Caco-2 (cell line): ENCODE data around the gene DLL1. TPM values are rescaled to one million over a fixed set of nuclear protein-coding genes. Genes with fewer than 3 reads are reported as not detected.

Experiments used
- BruUV-seq: library from RNA; stranded (reverse); fragments of 400-500 nt; replicated peaks from 2 replicates; lab custom pipeline; 2021; lab: Mats Ljungman, UMichigan
- CTCF ChIA-PET: fragments of 300-600 bp; sonication (Branson Sonifier 250); formaldehyde crosslinking; loops from one replicate; lab custom pipeline; 2022; ENCODE audit warnings: antibody characterized with exemption; lab: Charles Lee
- POLR2A ChIA-PET: fragments of 300-600 bp; sonication (Branson Sonifier 250); formaldehyde crosslinking; loops from one replicate; lab custom pipeline; 2022; ENCODE audit warnings: antibody characterized with exemption; lab: Charles Lee
- DNase-seq, 2 experiments: peaks; one replicate each; pipeline versions ENCODE4 v3.0.0 to v3.0.0-alpha.2; 2020 to 2022
- H3K27me3 ChIP-seq: replicated peaks from 2 replicates; pipeline ENCODE4 v1.6.0; 2011; ENCODE audit warnings: low read length; ENCODE audit not compliant: control insufficient read depth, insufficient read depth
- H3K36me3 ChIP-seq: 2 replicates; pipeline ENCODE4 v1.5.1; 2011; ENCODE audit warnings: low read length; ENCODE audit not compliant: control insufficient read depth, insufficient read depth
- H3K4me1 ChIP-seq: fragments of 250-450 bp; sonication (Bioruptor Pico); 2 replicates; pipeline ENCODE4 v1.5.1; 2020; ENCODE audit warnings: mild to moderate bottlenecking
- H3K4me3 ChIP-seq: 2 replicates; pipeline ENCODE4 v1.5.1; 2011; ENCODE audit warnings: low read depth, mild to moderate bottlenecking, control low read depth, low read length
- H3K9me3 ChIP-seq: fragments of 250-450 bp; sonication (Bioruptor Pico); 2 replicates; pipeline ENCODE4 v1.5.1; 2020; ENCODE audit warnings: mild to moderate bottlenecking, moderate library complexity
- H3K27ac Mint-ChIP-seq: one replicate; pipeline ENCODE4 v1.8.0; 2022; ENCODE audit warnings: mixed read lengths; ENCODE audit not compliant: unreplicated experiment
- H3K27me3 Mint-ChIP-seq: one replicate; pipeline ENCODE4 v1.8.0; 2022; ENCODE audit warnings: mixed read lengths; ENCODE audit not compliant: insufficient read depth, unreplicated experiment
- H3K36me3 Mint-ChIP-seq: one replicate; pipeline ENCODE4 v1.8.0; 2022; ENCODE audit warnings: mild to moderate bottlenecking, mixed read lengths; ENCODE audit not compliant: insufficient read depth, unreplicated experiment
- H3K4me1 Mint-ChIP-seq: one replicate; pipeline ENCODE4 v1.8.0; 2022; ENCODE audit warnings: low read depth, mixed read lengths; ENCODE audit not compliant: unreplicated experiment
- H3K4me3 Mint-ChIP-seq: one replicate; pipeline ENCODE4 v1.8.0; 2022; ENCODE audit warnings: mild to moderate bottlenecking, moderate library complexity, mixed read lengths; ENCODE audit not compliant: unreplicated experiment
- H3K9me3 Mint-ChIP-seq: one replicate; pipeline ENCODE4 v1.8.0; 2022; ENCODE audit warnings: mixed read lengths; ENCODE audit not compliant: unreplicated experiment
- intact Hi-C: fragments of 100-400 bp; cut with micrococcal nuclease; formaldehyde crosslinking; loops from one replicate; pipeline ENCODE4 v1.10.0; 2022; ENCODE audit not compliant: unreplicated experiment
- total RNA-seq: library from RNA; stranded (reverse); gene quantifications from 2 replicates; pipeline ENCODE4 v1.2.3, GENCODE V29; 2022
- TF ChIP-seq, protein P1 (sequence below), 2 experiments: fragments of 200-600 bp in 1 of 2; IDR thresholded peaks; 1 replicate in 1 of 2; 2 replicates in 1 of 2; pipeline versions ENCODE4 v1.5.1 to v1.8.0; 2011 to 2022; ENCODE audit warnings: antibody characterized with exemption in 1 of 2, control low read depth in 1 of 2, inconsistent platforms in 1 of 2, low read depth in 1 of 2, low read length in 1 of 2, mild to moderate bottlenecking in 1 of 2, moderate library complexity in 1 of 2; ENCODE audit not compliant: insufficient read depth in 1 of 2, severe bottlenecking in 1 of 2, unreplicated experiment in 1 of 2

The DLL1 gene
- total RNA-seq, 1 experiment from 2014 or later = 6.6 TPM

DNA sequence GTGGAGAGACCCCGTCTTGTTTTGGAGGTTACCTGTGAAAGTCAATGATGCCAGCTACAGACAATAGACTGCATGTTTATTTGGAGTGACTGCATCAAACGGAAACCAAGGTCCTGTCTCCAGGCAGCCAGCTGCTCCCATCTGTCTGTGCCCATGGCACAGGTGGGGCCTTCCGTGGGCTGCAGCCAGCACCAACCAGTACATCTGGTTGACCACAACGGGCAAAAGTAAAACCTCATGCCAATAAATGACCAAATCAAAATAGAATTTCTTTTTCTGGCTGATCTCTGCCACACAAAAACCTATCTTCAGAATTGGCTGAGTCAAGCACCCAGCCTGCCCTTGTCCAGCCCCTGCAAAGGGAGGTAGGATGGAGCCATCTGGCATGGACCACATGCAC, 33.5 kb downstream of the DLL1 start:
- Histone ChIP-seq H3K27me3 (no peaks in the 10 kb centered on the region), H3K4me3 (no peak overlapping the region), H3K4me1 (no peaks in the 10 kb centered on the region), H3K9me3 (no peaks in the 10 kb centered on the region), H3K36me3 (no peaks in the 10 kb centered on the region)
- Mint-ChIP-seq H3K4me3 (no peak overlapping the region), H3K9me3 (no peaks in the 10 kb centered on the region), H3K4me1 (no peaks in the 10 kb centered on the region), H3K36me3 (no peaks in the 10 kb centered on the region), H3K27me3 (no peaks in the 10 kb centered on the region), H3K27ac (no peak overlapping the region)
- DNase-seq = peak in 1 of 2 experiments; percentile 7
- POLR2A ChIA-PET = no interaction called here
- CTCF ChIA-PET = no interaction called here
- intact Hi-C loops = no loop called here
- BruUV-seq = no TSS peak
- TF ChIP-seq, protein P1, sequence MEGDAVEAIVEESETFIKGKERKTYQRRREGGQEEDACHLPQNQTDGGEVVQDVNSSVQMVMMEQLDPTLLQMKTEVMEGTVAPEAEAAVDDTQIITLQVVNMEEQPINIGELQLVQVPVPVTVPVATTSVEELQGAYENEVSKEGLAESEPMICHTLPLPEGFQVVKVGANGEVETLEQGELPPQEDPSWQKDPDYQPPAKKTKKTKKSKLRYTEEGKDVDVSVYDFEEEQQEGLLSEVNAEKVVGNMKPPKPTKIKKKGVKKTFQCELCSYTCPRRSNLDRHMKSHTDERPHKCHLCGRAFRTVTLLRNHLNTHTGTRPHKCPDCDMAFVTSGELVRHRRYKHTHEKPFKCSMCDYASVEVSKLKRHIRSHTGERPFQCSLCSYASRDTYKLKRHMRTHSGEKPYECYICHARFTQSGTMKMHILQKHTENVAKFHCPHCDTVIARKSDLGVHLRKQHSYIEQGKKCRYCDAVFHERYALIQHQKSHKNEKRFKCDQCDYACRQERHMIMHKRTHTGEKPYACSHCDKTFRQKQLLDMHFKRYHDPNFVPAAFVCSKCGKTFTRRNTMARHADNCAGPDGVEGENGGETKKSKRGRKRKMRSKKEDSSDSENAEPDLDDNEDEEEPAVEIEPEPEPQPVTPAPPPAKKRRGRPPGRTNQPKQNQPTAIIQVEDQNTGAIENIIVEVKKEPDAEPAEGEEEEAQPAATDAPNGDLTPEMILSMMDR (IDR thresholded peaks at IDR 0.05; ENCODE audit: insufficient read depth in 1 of 2, low read depth in 1 of 2, low read length in 1 of 2, severe bottlenecking in 1 of 2, unreplicated experiment in 1 of 2) = no peak

- Histone ChIP-seq H3K4me1 (no peaks in the 10 kb centered on the region), H3K9me3 (no peaks in the 10 kb centered on the region), H3K36me3 (no peaks in the 10 kb centered on the region), H3K4me3 (no peak overlapping the region), H3K27me3 (no peaks in the 10 kb centered on the region)
- POLR2A ChIA-PET = no interaction called here
- CTCF ChIA-PET = no interaction called here
- no peaks in the 10 kb centered on the region for H3K4me1 Mint-ChIP-seq
- H3K4me3 Mint-ChIP-seq = no peak overlapping the region
- H3K27me3 Mint-ChIP-seq = no peaks in the 10 kb centered on the region
- intact Hi-C loops = no loop called here
- no peaks in the 10 kb centered on the region for H3K9me3 Mint-ChIP-seq
- H3K36me3 Mint-ChIP-seq = no peaks in the 10 kb centered on the region
- no peak overlapping the region for H3K27ac Mint-ChIP-seq
- TF ChIP-seq, protein P1 (IDR thresholded peaks at IDR 0.05; ENCODE audit: insufficient read depth in 1 of 2, low read depth in 1 of 2, low read length in 1 of 2, severe bottlenecking in 1 of 2, unreplicated experiment in 1 of 2) = no peak
- BruUV-seq = no TSS peak
- DNase-seq = no peak
Measured at GRCh38 chr6:170256641-170257040, 34.2 kb downstream of the DLL1 start.

GRCh38 chr6:170255426-170256125, 35.3 kb downstream of the DLL1 start:
- Mint-ChIP-seq H3K9me3 (no peaks in the 10 kb centered on the region), H3K36me3 (no peaks in the 10 kb centered on the region), H3K27ac (no peak overlapping the region), H3K4me3 (no peak overlapping the region), H3K27me3 (no peaks in the 10 kb centered on the region), H3K4me1 (no peaks in the 10 kb centered on the region)
- no peaks in the 10 kb centered on the region for H3K36me3 ChIP-seq
- intact Hi-C loops = no loop called here
- BruUV-seq = no TSS peak
- ChIA-PET CTCF (no interaction called here), POLR2A (no interaction called here)
- no peaks in the 10 kb centered on the region for H3K27me3 ChIP-seq
- no peak for DNase-seq
- H3K4me3 ChIP-seq = no peak overlapping the region
- no peaks in the 10 kb centered on the region for H3K9me3 ChIP-seq
- H3K4me1 ChIP-seq = no peaks in the 10 kb centered on the region
- TF ChIP-seq, protein P1 (IDR thresholded peaks at IDR 0.05; ENCODE audit: insufficient read depth in 1 of 2, low read depth in 1 of 2, low read length in 1 of 2, severe bottlenecking in 1 of 2, unreplicated experiment in 1 of 2) = no peak
